T-cell (primary cell): ENCODE results near the gene CD7. TPM values are rescaled to one million over a fixed set of nuclear protein-coding genes. Genes with fewer than 3 reads are reported as not detected.

Source experiments
- ATAC-seq, 4 experiments: fragments of 200-7000 bp in 3 of 4; fragments of 150-1000 bp in 1 of 4; cut with Tn5 transposase; replicated peaks in 1 of 4; 1 replicate in 3 of 4; 2 replicates in 1 of 4; pipeline ENCODE4 v1.10.0; 2021; ENCODE audit warnings: moderate library complexity in 3 of 4, mild to moderate bottlenecking in 2 of 4, moderate number of reproducible peaks in 1 of 4
- CTCF ChIA-PET, 2 donors: fragments of 300-600 bp; sonication (Branson Sonifier 250); formaldehyde crosslinking; loops; one replicate each; lab custom pipeline; 2022; ENCODE audit warnings: antibody characterized with exemption in 2 of 2; lab: Charles Lee
- POLR2A ChIA-PET, 2 donors: fragments of 300-600 bp; sonication (Branson Sonifier 250); formaldehyde crosslinking; loops; one replicate each; lab custom pipeline; 2022; ENCODE audit warnings: antibody characterized with exemption in 2 of 2; lab: Charles Lee
- DNase-seq, 35 experiments: peaks; one replicate each; pipeline versions ENCODE4 v3.0.0 to v3.0.0-alpha.2; 2013 to 2023
- H3K27ac ChIP-seq: one replicate; pipeline ENCODE4 v1.5.1; 2013; ENCODE audit warnings: low read length
- H3K27me3 ChIP-seq, 2 experiments: replicated peaks in 1 of 2; 1 replicate in 1 of 2; 2 replicates in 1 of 2; pipeline versions ENCODE4 v1.6.1 to v1.7.0; 2013; ENCODE audit warnings: low read length in 1 of 2, mixed read lengths in 1 of 2; ENCODE audit not compliant: control insufficient read depth in 2 of 2, insufficient read depth in 2 of 2; ENCODE audit errors: extremely low read depth in 1 of 2
- H3K36me3 ChIP-seq, 2 donors: 1 replicate in 1 of 2; 2 replicates in 1 of 2; pipeline versions ENCODE4 v1.6.1 to v1.7.0; 2013; ENCODE audit warnings: low read length in 1 of 2; ENCODE audit not compliant: control insufficient read depth in 2 of 2, insufficient read depth in 1 of 2; ENCODE audit errors: extremely low read depth in 1 of 2
- H3K4me1 ChIP-seq, 2 experiments: 1 replicate in 1 of 2; 2 replicates in 1 of 2; pipeline versions ENCODE4 v1.6.1 to v1.7.0; 2013; ENCODE audit warnings: low read length in 2 of 2, mixed read lengths in 1 of 2; ENCODE audit not compliant: insufficient read depth in 2 of 2, control insufficient read depth in 1 of 2; ENCODE audit errors: extremely low read depth in 1 of 2
- H3K4me3 ChIP-seq, 2 donors: 1 replicate in 1 of 2; 2 replicates in 1 of 2; pipeline versions ENCODE4 v1.5.1 to v1.7.0; 2013; ENCODE audit warnings: mild to moderate bottlenecking in 2 of 2, low read length in 1 of 2, moderate library complexity in 1 of 2; ENCODE audit not compliant: control insufficient read depth in 1 of 2; ENCODE audit errors: extremely low read depth in 1 of 2
- H3K9me3 ChIP-seq: 2 replicates; pipeline ENCODE4 v1.7.0; 2013
- H3K27ac Mint-ChIP-seq, 2 donors: one replicate each; pipeline ENCODE4 v1.8.0; 2020 to 2021; ENCODE audit warnings: mild to moderate bottlenecking in 2 of 2, mixed read lengths in 2 of 2
- H3K27me3 Mint-ChIP-seq, 2 donors: one replicate each; pipeline ENCODE4 v1.8.0; 2021 to 2022; ENCODE audit warnings: mixed read lengths in 2 of 2
- H3K36me3 Mint-ChIP-seq: one replicate; pipeline ENCODE4 v1.8.0; 2021; ENCODE audit warnings: mixed read lengths
- H3K4me1 Mint-ChIP-seq, 3 donors: one replicate each; pipeline ENCODE4 v1.8.0; 2020 to 2022; ENCODE audit warnings: mixed read lengths in 3 of 3, mild to moderate bottlenecking in 1 of 3
- H3K4me3 Mint-ChIP-seq, 3 donors: one replicate each; pipeline ENCODE4 v1.8.0; 2020 to 2022; ENCODE audit warnings: mild to moderate bottlenecking in 3 of 3, mixed read lengths in 3 of 3, moderate library complexity in 3 of 3
- H3K9me3 Mint-ChIP-seq, 3 donors: one replicate each; pipeline ENCODE4 v1.8.0; 2020 to 2022; ENCODE audit warnings: mixed read lengths in 3 of 3
- WGBS: methylation state at CpG from one replicate; pipeline ENCODE4 v1.1.5; 2013; ENCODE audit warnings: missing lambda C conversion rate; ENCODE audit not compliant: insufficient coverage; 5-methylcytosine and 5-hydroxymethylcytosine counted together
- total RNA-seq, 35 experiments: library from RNA in 6 of 35; stranded (reverse) in 6 of 35; fragments of 120-200 nt in 1 of 35; gene quantifications; one replicate each; pipeline versions ENCODE4 v1.2.1 to v1.2.4 and lab custom pipeline; 2013 to 2026

CD7 gene
- total RNA-seq, 5 donors from 2014 or later (not counting 1 experiment from before 2014, with no cell fraction given), result 104 to 265 (median 135) TPM

DNA sequence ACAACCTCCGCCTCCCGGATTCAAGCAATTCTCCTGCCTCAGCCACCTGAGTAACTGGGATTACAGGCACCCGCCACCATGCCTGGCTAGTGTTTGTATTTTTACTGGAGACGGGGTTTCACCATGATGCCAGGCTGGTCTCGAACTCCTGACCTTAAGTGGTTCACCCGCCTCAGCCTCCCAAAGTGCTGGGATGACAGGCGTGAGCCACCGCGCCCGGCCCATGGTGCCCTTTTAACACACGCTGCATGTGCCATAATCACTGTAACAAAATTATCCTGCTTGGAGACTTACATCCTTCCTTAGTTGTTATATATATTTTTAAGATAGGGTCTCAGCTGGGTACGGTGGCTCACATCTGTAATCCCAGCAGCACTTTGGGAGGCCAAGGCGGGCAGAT, 5.4 kb downstream of the CD7 start:
- H3K4me3 Mint-ChIP-seq, result no peak overlapping the region
- WGBS, result 100% methylated on average over 4 of the region's 13 CpGs
- H3K4me1 Mint-ChIP-seq, result peaks cover 23 to 27% (median 23%) of the 10 kb centered on the region in 3 donors
- no peaks in the 10 kb centered on the region for H3K9me3 Mint-ChIP-seq
- Histone ChIP-seq H3K4me3 (no peak overlapping the region), H3K4me1 (peaks cover 0 to 33% of the 10 kb centered on the region in 2 experiments), H3K36me3 (peaks cover 4 to 16% of the 10 kb centered on the region in 2 donors), H3K9me3 (no peaks in the 10 kb centered on the region), H3K27ac (no peak overlapping the region), H3K27me3 (peaks cover 0 to 9% of the 10 kb centered on the region in 2 experiments)
- peaks cover 4% of the 10 kb centered on the region for H3K36me3 Mint-ChIP-seq
- H3K27ac Mint-ChIP-seq, result no peak overlapping the region
- CTCF ChIA-PET, result no interaction called here
- H3K27me3 Mint-ChIP-seq, result no peaks in the 10 kb centered on the region
- no peak for ATAC-seq
- no peak for DNase-seq
- POLR2A ChIA-PET, result no interaction called here

DNA sequence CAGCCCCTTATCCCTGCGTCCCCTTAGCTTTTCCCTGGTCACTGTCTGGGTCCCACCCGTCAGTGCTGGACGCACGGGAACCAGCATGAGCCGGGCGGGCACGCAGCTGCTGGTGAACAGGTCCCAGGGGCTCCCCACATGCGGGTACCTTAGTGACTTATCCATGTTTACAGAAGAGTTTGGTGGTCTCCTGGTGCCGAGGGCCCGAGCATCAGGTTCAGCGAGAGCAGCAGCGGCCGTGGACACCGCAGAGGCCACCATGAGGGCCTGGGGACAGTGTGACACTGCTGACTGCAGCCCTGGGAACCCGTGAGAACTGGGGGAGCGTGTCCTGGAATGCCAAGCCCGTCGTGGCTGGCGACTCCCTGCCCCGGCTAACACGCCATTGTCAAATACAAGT, 6.5 kb downstream of the CD7 start:
- CTCF ChIA-PET, result interaction anchor here in 1 of 2 donors (0.6 kb wide), 1 partner anchor 11 kb away, joined by 3 read pairs; no protein-coding TSS in a partner anchor
- Histone ChIP-seq H3K4me3 (no peak overlapping the region), H3K4me1 (peaks cover under 1 to 30% of the 10 kb centered on the region in 2 experiments), H3K9me3 (no peaks in the 10 kb centered on the region), H3K36me3 (peaks cover 4 to 16% of the 10 kb centered on the region in 2 donors), H3K27me3 (peaks cover 0 to 9% of the 10 kb centered on the region in 2 experiments), H3K27ac (no peak overlapping the region)
- H3K27me3 Mint-ChIP-seq, result no peaks in the 10 kb centered on the region
- peaks cover 4% of the 10 kb centered on the region for H3K36me3 Mint-ChIP-seq
- peaks cover 24 to 33% (median 28%) of the 10 kb centered on the region in 3 donors for H3K4me1 Mint-ChIP-seq
- peak overlapping the region in 1 of 2 donors; percentile 58 for H3K27ac Mint-ChIP-seq
- no peak overlapping the region for H3K4me3 Mint-ChIP-seq
- ATAC-seq, result no peak
- DNase-seq, result no peak
- WGBS, result 90% methylated on average over 14 of the region's 21 CpGs
- H3K9me3 Mint-ChIP-seq, result no peaks in the 10 kb centered on the region
- POLR2A ChIA-PET, result interaction anchor here in 1 of 2 donors (0.7 kb wide), 2 partner anchors 22 to 41 kb away, joined by 5 read pairs; no protein-coding TSS in a partner anchor

DNA sequence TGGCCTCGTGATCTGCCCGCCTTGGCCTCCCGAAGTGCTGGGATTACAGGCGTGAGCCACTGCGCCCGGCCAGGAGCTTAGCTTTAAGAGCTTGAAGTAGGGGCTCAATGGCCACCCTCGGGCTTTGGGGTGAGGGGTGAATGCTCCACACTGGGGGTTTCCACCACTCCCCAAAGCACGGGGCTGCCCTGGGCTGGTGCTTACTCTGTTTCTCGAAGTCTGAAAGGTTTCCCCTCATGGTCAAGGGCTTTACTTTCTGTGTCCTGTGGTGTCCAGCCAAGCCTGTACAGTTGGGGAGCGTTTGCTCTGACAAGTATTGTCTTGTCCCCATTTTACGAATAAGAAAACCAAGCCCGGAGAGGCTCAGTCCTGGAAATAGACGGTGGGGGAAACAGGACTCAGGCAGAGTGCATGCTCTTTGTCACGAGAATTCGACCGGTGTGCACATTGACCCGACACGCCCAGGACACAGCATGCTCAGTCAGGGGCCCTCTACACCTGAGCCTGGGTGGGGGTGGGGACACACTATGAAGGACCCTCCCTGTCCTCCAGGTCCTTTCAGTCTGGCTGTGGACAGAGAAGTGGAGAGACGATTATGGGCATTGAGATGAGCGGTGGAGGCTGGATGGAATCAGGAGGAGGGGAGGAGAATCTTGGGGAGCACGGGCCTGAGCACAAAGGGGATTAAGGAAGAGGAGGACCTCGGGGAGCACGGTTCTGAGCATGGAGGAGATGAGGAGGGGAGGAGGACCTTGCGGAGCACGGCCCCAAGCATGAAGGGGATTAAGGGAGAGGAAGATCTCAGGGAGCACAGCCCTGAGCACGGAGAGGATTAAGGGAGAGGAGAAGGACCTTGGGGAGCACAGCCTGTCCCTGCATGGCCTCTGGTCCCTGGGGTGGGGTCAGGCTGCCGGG, 7.5 kb downstream of the CD7 start:
- Mint-ChIP-seq H3K4me3 (no peak overlapping the region), H3K27ac (no peak overlapping the region), H3K36me3 (peaks cover 4% of the 10 kb centered on the region), H3K4me1 (peaks cover 26 to 37% (median 32%) of the 10 kb centered on the region in 3 donors), H3K9me3 (no peaks in the 10 kb centered on the region), H3K27me3 (no peaks in the 10 kb centered on the region)
- Histone ChIP-seq H3K4me1 (peaks cover 10 to 30% of the 10 kb centered on the region in 2 experiments), H3K36me3 (peaks cover 4 to 15% of the 10 kb centered on the region in 2 donors), H3K4me3 (no peak overlapping the region), H3K27ac (no peak overlapping the region), H3K9me3 (no peaks in the 10 kb centered on the region), H3K27me3 (peaks cover 0 to 6% of the 10 kb centered on the region in 2 experiments)
- CTCF ChIA-PET, result no interaction called here
- ATAC-seq (no peak), DNase-seq (no peak)
- POLR2A ChIA-PET, result no interaction called here
- 90% methylated on average over 25 of the region's 27 CpGs for WGBS

DNA sequence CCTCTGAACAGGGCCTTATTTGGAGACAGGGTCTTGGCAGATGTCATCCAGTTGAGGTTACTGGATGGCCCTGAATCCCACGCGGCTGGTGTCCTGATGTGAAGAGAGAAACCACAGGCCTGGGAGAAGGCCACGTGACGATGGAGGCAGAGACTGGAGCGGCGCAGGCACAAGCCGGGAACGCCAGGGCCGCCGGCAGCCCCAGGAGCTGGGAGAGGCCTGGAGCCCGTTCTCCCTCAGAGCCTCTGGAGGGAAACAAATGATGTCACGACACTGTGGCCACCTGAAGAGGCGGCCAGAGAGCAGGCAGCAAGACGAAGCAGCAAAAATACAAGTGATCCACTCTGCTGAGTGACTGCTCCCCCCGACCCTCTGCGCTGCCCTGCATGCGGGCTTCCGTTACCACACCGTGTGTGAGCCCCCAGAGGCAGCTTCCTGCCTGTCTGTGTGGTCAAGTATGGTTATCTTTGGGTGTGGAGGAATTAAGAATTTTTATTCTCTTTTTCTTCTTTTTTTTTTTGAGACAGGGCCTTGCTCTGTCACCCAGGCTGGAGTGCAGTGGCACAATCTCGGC, 11.6 kb downstream of the CD7 start:
- DNase-seq, result no peak
- Histone ChIP-seq H3K4me3 (no peak overlapping the region), H3K27ac (no peak overlapping the region), H3K27me3 (peaks cover 0 to 4% of the 10 kb centered on the region in 2 experiments), H3K4me1 (peaks cover 31 to 60% of the 10 kb centered on the region in 2 experiments), H3K9me3 (no peaks in the 10 kb centered on the region), H3K36me3 (no peaks in the 10 kb centered on the region)
- Mint-ChIP-seq H3K9me3 (no peaks in the 10 kb centered on the region), H3K27me3 (no peaks in the 10 kb centered on the region), H3K4me1 (peaks cover 57 to 61% (median 59%) of the 10 kb centered on the region in 3 donors), H3K4me3 (peak overlapping the region in 1 of 3 donors; percentile 59), H3K27ac (peak overlapping the region in 1 of 2 donors; percentile 68), H3K36me3 (no peaks in the 10 kb centered on the region)
- CTCF ChIA-PET, result interaction anchor here in 1 of 2 donors (0.6 kb wide), 1 partner anchor 122 kb away, joined by 5 read pairs; no protein-coding TSS in a partner anchor
- no peak for ATAC-seq
- whole genome bisulfite sequencing, result 81% methylated on average over 15 of the region's 20 CpGs
- POLR2A ChIA-PET, result no interaction called here

DNA sequence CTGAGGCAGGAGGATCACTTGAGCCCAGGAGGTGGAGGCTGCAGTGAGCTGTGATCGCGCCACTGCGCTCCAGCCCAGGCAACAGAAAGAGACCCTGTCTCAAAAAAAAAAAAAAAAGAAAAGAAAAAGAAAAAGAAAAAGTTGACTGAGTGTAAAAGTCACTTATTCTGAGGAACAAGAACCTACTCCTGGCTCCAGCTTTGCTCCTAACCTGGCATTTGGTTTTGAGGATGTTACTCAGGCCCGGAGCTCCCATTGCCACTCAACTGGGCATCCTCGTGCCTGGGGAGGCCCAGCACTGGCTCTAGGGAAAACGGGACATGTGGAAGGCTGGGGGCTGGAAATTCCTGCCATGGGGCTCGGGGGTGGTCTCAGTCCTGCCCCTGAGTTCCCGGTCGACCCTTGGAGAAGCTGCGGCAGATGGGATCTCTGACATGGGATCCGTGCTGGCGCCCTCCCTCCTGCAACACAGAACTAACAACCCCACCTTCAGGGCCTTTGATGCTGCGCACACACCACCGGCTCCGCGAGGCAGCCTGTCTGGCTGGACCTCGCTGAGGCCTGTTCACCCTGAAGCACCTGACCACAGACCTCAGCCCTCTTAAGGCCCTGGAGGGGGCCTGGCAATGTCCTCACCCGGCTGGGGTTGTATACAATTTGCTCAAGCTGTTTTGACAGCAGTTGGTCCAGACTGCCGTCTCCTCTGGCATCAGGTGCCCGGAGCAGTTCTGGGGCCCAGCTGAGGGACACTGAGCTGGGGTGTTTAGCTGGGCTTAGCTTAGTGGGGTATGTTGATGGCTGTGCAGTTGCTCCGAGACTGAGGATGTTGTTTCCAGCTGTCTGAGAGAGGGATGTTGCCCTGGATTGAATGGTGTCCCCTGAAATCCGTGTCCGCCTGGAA, 12.3 kb downstream of the CD7 start:
- ChIA-PET POLR2A (interaction anchor here in 1 of 2 donors (0.5 kb wide), 1 partner anchor 698 kb away, joined by 5 read pairs; no protein-coding TSS in a partner anchor), CTCF (no interaction called here)
- no peak for ATAC-seq
- H3K36me3 Mint-ChIP-seq, result no peaks in the 10 kb centered on the region
- DNase-seq, result no peak
- H3K27ac ChIP-seq, result peak overlapping the region; percentile 2
- H3K4me1 Mint-ChIP-seq, result peaks cover 64% of the 10 kb centered on the region in 3 donors
- no peaks in the 10 kb centered on the region for H3K27me3 Mint-ChIP-seq
- peak overlapping the region in 1 of 2 donors; percentile 68 for H3K27ac Mint-ChIP-seq
- no peaks in the 10 kb centered on the region for H3K36me3 ChIP-seq
- 88% methylated on average over 20 of the region's 23 CpGs for WGBS
- H3K9me3 Mint-ChIP-seq, result no peaks in the 10 kb centered on the region
- no peaks in the 10 kb centered on the region for H3K9me3 ChIP-seq
- H3K4me3 Mint-ChIP-seq, result peak overlapping the region in 1 of 3 donors; percentile 59
- H3K4me3 ChIP-seq, result no peak overlapping the region
- peaks cover 0 to under 1% of the 10 kb centered on the region in 2 experiments for H3K27me3 ChIP-seq
- H3K4me1 ChIP-seq, result peaks cover 37 to 67% of the 10 kb centered on the region in 2 experiments
